ENCODE data around the gene RGS6. TPM values are rescaled to one million over a fixed set of nuclear protein-coding genes. Genes with fewer than 3 reads are reported as not detected.

RGS6 gene
- total RNA-seq, 1 donor from 2014 or later: 0.34 TPM

DNA sequence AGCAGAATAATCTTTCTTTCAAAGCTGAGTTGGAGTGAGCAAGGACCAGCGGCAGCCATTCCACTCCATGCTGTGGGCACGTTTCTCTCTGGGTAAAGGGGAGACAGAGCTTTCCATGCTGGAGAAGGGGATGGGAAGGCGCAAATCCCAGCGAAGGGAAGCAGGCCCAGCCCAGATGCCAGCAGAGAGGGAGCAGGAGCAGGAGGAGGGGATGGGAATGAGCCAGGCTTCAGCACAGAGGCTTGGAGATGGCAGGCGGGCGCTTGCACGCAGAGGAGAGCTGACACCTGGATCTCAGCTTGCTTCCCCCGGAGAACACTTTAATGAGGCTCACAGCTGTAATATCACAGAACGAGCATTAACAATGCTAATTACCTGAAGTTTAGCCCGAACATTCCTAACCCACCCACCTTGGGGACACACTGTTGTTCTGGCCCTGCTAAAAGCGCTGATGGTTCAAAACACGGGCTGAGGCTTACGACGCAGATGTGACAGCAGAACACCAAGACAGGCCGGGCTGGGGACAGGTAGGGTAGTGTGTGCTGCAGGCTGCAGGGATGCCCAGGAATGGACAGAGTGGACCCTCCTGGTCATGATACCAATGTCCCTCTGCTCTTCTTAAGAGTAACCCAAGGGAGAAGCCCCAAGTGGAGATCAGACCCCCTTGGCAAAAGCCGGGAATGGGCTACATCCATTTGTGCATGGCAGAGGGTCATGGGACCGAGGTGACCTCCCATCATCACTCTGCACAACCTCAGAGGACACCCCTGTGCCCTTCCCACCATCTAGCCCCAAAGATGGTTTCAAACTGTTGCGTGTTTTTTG, 673.1 kb downstream of the RGS6 start:
- no peak overlapping the region for H3K27ac ChIP-seq (ENCODE audit: low read depth, low read length)
- no peak overlapping the region for H3K4me2 ChIP-seq (ENCODE audit: low read length)
- FAIRE-seq (no peak), DNase-seq (ENCODE audit: low read depth) (no peak)
- no peak overlapping the region for H3K27ac Mint-ChIP-seq (ENCODE audit: unreplicated experiment)
- H4K20me1 ChIP-seq (ENCODE audit: insufficient read depth, low read length): no peaks in the 10 kb centered on the region
- peaks cover 1% of the 10 kb centered on the region for H3K9me3 Mint-ChIP-seq (ENCODE audit: unreplicated experiment)
- peaks cover 38% of the 10 kb centered on the region for H3K4me1 ChIP-seq (ENCODE audit: insufficient read depth, low read length)
- no peak overlapping the region for H3K4me3 Mint-ChIP-seq (ENCODE audit: unreplicated experiment)
- no peaks in the 10 kb centered on the region for H3K27me3 ChIP-seq (ENCODE audit: insufficient read depth, low read length)
- no peaks in the 10 kb centered on the region for H3K79me2 ChIP-seq (ENCODE audit: insufficient read depth, low read length)
- H3K4me1 Mint-ChIP-seq (ENCODE audit: low read depth, unreplicated experiment): peaks cover 38% of the 10 kb centered on the region
- no peak overlapping the region for H2AFZ ChIP-seq (ENCODE audit: low read depth, low read length)
- no peak overlapping the region for H3K9ac ChIP-seq (ENCODE audit: low read length)
- H3K36me3 ChIP-seq (ENCODE audit: insufficient read depth, low read length): no peaks in the 10 kb centered on the region
- peaks cover 3% of the 10 kb centered on the region for H3K27me3 Mint-ChIP-seq (ENCODE audit: low read depth, unreplicated experiment)
- TF ChIP-seq CTCF (IDR thresholded peaks at IDR 0.05; ENCODE audit: insufficient read depth, low read depth, low read length) (no peak), EZH2 (IDR thresholded peaks at IDR 0.05; ENCODE audit: insufficient read depth, low read length) (no peak)
- no peak overlapping the region for H3K4me3 ChIP-seq (ENCODE audit: insufficient read depth, low read depth, low read length)
- H3K9me3 ChIP-seq (ENCODE audit: insufficient read depth, low read depth, low read length): no peaks in the 10 kb centered on the region
- H3K36me3 Mint-ChIP-seq (ENCODE audit: low read depth, unreplicated experiment): no peaks in the 10 kb centered on the region

- H3K9me3 Mint-ChIP-seq (ENCODE audit: unreplicated experiment): peaks cover 1% of the 10 kb centered on the region
- no peak for FAIRE-seq
- H3K9me3 ChIP-seq (ENCODE audit: insufficient read depth, low read depth, low read length): no peaks in the 10 kb centered on the region
- no peak overlapping the region for H3K4me2 ChIP-seq (ENCODE audit: low read length)
- no peaks in the 10 kb centered on the region for H3K27me3 ChIP-seq (ENCODE audit: insufficient read depth, low read length)
- no peaks in the 10 kb centered on the region for H3K36me3 ChIP-seq (ENCODE audit: insufficient read depth, low read length)
- H3K27ac Mint-ChIP-seq (ENCODE audit: unreplicated experiment): no peak overlapping the region
- TF ChIP-seq EZH2 (IDR thresholded peaks at IDR 0.05; ENCODE audit: insufficient read depth, low read length) (no peak), CTCF (IDR thresholded peaks at IDR 0.05; ENCODE audit: insufficient read depth, low read depth, low read length) (no peak)
- H2AFZ ChIP-seq (ENCODE audit: low read depth, low read length): no peak overlapping the region
- no peaks in the 10 kb centered on the region for H4K20me1 ChIP-seq (ENCODE audit: insufficient read depth, low read length)
- DNase-seq (ENCODE audit: low read depth): no peak
- peaks cover 3% of the 10 kb centered on the region for H3K27me3 Mint-ChIP-seq (ENCODE audit: low read depth, unreplicated experiment)
- H3K27ac ChIP-seq (ENCODE audit: low read depth, low read length): no peak overlapping the region
- H3K4me3 Mint-ChIP-seq (ENCODE audit: unreplicated experiment): no peak overlapping the region
- no peak overlapping the region for H3K4me3 ChIP-seq (ENCODE audit: insufficient read depth, low read depth, low read length)
- H3K36me3 Mint-ChIP-seq (ENCODE audit: low read depth, unreplicated experiment): no peaks in the 10 kb centered on the region
- no peak overlapping the region for H3K9ac ChIP-seq (ENCODE audit: low read length)
- H3K4me1 ChIP-seq (ENCODE audit: insufficient read depth, low read length): peaks cover 43% of the 10 kb centered on the region
- H3K79me2 ChIP-seq (ENCODE audit: insufficient read depth, low read length): no peaks in the 10 kb centered on the region
- H3K4me1 Mint-ChIP-seq (ENCODE audit: low read depth, unreplicated experiment): peaks cover 34% of the 10 kb centered on the region
Observed at GRCh38 chr14:72605921-72606220, 673.6 kb downstream of the RGS6 start.

- Histone ChIP-seq H3K4me2 (ENCODE audit: low read length) (no peak overlapping the region), H3K27me3 (ENCODE audit: insufficient read depth, low read length) (no peaks in the 10 kb centered on the region), H3K4me1 (ENCODE audit: insufficient read depth, low read length) (peaks cover 50% of the 10 kb centered on the region), H3K9ac (ENCODE audit: low read length) (no peak overlapping the region), H3K4me3 (ENCODE audit: insufficient read depth, low read depth, low read length) (no peak overlapping the region), H4K20me1 (ENCODE audit: insufficient read depth, low read length) (no peaks in the 10 kb centered on the region), H3K9me3 (ENCODE audit: insufficient read depth, low read depth, low read length) (no peaks in the 10 kb centered on the region), H3K36me3 (ENCODE audit: insufficient read depth, low read length) (no peaks in the 10 kb centered on the region), H2AFZ (ENCODE audit: low read depth, low read length) (no peak overlapping the region), H3K27ac (ENCODE audit: low read depth, low read length) (no peak overlapping the region), H3K79me2 (ENCODE audit: insufficient read depth, low read length) (no peaks in the 10 kb centered on the region)
- no peak for FAIRE-seq
- no peak overlapping the region for H3K4me3 Mint-ChIP-seq (ENCODE audit: unreplicated experiment)
- peaks cover 35% of the 10 kb centered on the region for H3K4me1 Mint-ChIP-seq (ENCODE audit: low read depth, unreplicated experiment)
- no peak for DNase-seq (ENCODE audit: low read depth)
- H3K27me3 Mint-ChIP-seq (ENCODE audit: low read depth, unreplicated experiment): peaks cover under 1% of the 10 kb centered on the region
- TF ChIP-seq EZH2 (IDR thresholded peaks at IDR 0.05; ENCODE audit: insufficient read depth, low read length): no peak
- no peak for TF ChIP-seq CTCF (IDR thresholded peaks at IDR 0.05; ENCODE audit: insufficient read depth, low read depth, low read length)
- H3K9me3 Mint-ChIP-seq (ENCODE audit: unreplicated experiment): peaks cover 1% of the 10 kb centered on the region
- no peaks in the 10 kb centered on the region for H3K36me3 Mint-ChIP-seq (ENCODE audit: low read depth, unreplicated experiment)
- H3K27ac Mint-ChIP-seq (ENCODE audit: unreplicated experiment): no peak overlapping the region
Observed at GRCh38 chr14:72606879-72607278, 674.6 kb downstream of the RGS6 start.

Data from astrocyte (in vitro differentiated cells and primary cell).